KG1 (cell line): ENCODE data around the gene FGF2.
"Not testable (repeated sequence)": the region's sequence is repeated elsewhere in the genome, so short reads cannot be mapped to it uniquely, and the experiment has no call there.

Source experiments
- DNase-seq: peaks from one replicate; lab custom pipeline; 2025; lab: John Stamatoyannopoulos, UW

The FGF2 gene

DNA sequence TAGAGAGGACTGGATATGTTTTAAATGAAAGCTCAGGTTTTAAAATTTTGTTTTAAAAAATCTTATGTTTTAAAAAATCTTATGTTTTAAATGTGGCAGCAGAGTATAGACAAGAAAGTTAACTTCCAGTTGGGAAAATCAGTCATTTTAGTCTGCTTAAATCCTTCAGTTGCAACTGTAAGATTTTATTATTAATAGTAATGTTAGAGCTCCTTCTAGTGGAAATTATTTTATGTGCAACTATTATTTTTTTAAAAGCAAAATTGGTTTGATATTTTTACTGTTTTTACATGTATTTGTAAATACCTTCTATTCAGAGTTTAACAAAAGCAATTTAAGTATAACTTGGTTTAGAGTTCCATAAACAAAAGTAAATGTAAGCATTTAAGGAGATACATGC lies 104.2 kb downstream of the FGF2 start:
- no peak for DNase-seq

DNA sequence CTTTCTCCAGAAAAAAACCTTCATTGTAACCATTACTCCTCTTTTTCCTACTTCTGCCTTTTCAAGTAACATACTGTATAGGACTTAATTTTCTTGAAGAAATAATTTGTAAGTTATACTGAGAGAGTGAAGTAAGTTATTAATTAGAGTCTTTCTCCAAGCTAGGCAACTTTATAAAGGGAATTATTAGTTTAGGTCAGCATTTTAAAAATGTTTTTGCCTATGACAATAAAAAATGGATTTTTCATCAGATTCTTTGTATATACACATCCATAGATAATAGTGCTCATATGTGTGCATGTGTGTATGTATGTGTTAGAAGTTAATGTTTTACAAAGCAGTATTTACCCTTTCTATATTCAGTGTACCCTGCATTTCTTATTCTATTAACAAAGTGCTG lies 106.1 kb downstream of the FGF2 start:
- no peak for DNase-seq

GRCh38 chr4:122945136-122945535 lies 118.5 kb downstream of the FGF2 start:
- DNase-seq: not testable (repeated sequence)

GRCh38 chr4:122946142-122946541 lies 119.5 kb downstream of the FGF2 start:
- DNase-seq: no peak
